GM23248 (cell line): ENCODE data around the gene C16orf92.

ENCODE experiments used
- EZH2 ChIP-seq: fragments of 200-600 bp; sonication (generic); IDR thresholded peaks from 2 replicates; pipeline ENCODE4 v1.6.1; 2018; ENCODE audit warnings: antibody characterized with exemption, mild to moderate bottlenecking; ENCODE audit not compliant: insufficient read depth, poor library complexity, severe bottlenecking
- EZH2phosphoT487 ChIP-seq: fragments of 200-600 bp; sonication (generic); IDR thresholded peaks from 2 replicates; pipeline ENCODE4 v1.6.1; 2018; ENCODE audit warnings: antibody characterized with exemption, moderate library complexity, mild to moderate bottlenecking, low read depth; ENCODE audit not compliant: insufficient read depth

DNA sequence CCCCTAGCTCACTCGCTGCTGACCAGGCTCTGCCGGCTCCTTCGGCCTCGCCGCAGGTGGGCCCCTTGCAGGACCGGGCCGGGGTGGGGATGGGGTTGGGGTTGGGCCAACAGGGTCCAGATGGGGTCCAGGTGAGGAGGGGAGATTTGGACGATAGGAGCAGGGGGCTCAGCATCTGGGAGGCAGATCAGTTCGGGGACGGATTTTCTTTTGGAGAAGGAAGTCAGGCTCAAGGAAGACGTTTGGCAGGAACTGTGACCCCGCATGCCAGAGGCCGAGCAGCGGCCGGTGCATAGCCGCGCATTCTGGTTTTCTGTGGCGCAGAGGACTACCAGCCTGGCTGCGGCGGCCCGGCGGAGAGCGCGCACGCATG, 41.7 kb downstream of the C16orf92 start:
- no peak for TF ChIP-seq EZH2
- TF ChIP-seq EZH2phosphoT487 = no peak
